HG02943 (cell line): ENCODE results near the gene SMIM9.
"Not testable (repeated sequence)": the region's sequence is repeated elsewhere in the genome, so short reads cannot be mapped to it uniquely, and the experiment has no call there.

Experiments
- ATAC-seq: cut with Tn5 transposase; IDR thresholded peaks from one replicate; pipeline ENCODE4 v1.9.1; 2021; ENCODE audit warnings: mild to moderate bottlenecking, low read depth, moderate library complexity; ENCODE audit not compliant: unreplicated experiment

SMIM9 gene

DNA sequence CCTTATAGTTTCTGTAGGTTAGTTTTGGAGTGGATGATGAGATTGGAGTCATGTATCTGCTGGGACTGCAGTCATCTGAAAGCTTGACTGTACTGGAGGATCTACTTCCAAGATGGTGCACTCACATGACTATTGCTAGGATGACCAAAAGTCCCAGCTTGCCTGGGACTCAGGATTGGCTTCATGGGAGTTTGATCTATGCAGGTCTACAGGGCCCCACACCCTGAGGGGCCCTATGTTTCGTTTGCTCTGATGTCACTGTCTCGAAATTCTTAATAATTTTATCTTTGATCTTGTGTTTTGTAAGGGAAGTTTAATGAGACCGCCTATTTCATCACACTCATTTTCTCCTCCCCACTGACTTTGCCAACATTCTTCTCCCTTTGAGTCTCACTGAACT lies at the start of gene SMIM9:
Gene SMIM9 (minus strand): TSS at position 101 of the 400 bp plus-strand sequence. CDS start 3,806 bp downstream, outside the sequence.
- no peak for ATAC-seq

DNA sequence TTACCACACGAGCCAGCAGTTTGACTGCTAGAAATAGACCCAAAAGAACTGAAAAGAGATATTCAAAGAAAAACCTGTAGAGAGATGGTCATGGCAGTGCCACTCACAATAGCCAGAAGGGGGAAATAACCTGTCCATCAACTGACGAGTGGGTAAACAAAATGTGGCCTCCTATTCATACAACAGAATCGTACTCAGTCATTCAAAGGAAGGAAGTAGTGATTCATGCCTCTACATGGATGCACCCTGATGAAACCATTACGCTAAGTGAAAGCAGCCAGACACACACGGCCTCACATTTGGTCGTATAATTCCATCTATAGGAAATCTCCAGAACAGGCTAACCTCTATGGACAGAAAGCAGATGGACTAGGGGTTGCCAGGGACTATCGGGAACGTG lies 49.6 kb upstream of the SMIM9 start:
- ATAC-seq, result not testable (repeated sequence)

DNA sequence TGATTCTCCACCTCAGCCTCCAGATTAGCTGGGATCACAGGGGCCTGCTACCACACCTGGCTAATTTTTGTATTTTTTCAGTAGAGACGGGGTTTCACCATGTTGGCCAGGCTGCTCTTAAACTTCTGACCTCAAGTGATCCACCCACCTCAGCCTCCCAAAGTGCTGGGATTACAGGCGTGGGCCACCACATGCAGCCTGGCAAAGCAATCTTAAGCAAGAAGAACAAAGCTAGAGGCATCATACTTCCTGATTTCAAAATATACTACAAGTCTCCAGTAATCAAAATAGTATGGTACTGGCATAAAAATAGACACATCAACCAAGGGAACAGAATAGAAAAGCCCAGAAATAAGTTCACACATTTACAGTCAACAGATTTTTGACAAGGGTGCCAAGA lies 38.9 kb upstream of the SMIM9 start:
- no peak for ATAC-seq

DNA sequence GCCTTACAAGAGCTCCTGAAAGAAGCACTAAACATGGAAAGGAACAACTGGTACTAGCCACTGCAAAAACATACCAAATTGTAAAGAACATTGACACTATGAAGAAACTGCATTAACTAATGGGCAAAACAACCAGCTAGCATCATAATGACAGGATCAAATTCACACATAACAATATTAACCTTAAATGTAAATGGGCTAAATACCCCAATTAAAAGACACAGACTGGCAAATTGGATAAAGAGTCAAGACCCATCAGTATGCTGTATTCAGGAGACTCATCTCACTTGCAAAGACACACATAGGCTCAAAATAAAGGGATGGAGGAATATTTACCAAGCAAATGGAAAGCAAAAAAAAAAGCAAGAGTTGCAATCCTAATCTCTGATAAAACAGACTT lies 34.1 kb upstream of the SMIM9 start:
- ATAC-seq, result not testable (repeated sequence)

DNA sequence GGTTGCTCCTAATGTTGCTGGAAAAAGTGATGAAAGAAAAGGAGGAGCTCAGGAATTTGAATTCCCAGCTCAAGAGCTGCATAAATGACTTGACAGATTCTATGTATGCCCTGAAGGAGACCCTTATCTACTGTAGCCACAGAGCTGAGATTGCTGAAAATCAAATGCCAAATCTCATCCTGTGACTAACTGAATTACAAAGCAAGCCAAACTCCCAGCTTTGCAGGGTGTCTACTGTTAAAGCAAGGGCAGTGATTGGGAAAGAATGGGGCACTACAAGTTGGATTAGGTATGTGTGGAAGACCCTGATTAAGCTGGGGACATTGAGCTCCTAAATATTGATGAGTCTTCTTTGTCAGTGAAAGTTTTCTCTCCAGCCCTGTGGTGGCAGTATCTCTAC lies 20.8 kb upstream of the SMIM9 start:
- ATAC-seq, result no peak

DNA sequence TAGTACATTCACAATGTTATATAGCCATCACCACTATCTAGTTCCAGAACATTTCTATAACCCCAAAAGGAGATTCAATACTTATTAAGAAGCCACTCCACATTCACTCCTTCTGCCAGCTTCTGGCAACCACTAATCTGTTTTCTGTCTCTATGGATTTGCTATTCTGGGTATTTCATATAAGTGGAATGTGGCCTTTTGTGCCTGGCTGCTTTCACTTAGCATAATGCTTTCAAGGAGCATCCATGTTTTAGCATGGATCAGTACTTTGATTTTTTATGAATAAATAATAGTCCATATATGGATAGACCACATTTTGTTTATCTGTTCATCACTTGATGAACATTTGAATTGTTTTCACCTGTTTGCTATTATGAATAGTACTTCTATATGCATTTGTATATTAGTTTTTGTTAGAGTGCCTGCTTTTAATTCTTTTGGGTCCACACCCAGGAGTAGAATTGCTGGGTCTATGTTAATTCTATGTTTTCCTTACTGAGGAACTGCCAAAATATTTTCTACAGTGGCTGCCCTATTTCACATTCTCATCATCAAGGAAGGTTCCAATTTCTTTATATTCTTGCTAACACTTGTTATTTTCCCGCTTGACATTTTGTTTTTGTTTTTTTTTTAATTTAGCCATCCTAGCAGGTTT lies 16.6 kb upstream of the SMIM9 start:
- no peak for ATAC-seq

DNA sequence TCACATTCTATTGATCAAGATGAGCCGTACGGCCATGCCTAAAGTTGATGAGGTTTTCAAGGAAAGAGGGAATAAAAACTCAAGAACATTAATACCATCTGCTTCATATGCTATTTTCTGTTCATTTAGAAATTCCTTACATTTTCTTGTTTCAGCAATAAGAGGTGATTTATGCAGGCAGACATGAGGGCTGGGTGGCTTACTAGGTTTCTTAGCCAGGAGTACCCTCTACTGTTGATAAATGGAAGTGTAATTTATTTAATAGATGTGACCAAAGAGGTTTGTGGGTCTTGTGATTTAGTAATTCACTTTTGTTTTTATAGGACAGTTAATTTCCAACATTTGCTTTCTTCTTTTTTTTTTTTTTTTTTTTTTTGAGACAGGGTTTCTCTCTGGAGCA lies 6.4 kb upstream of the SMIM9 start:
- no peak for ATAC-seq

DNA sequence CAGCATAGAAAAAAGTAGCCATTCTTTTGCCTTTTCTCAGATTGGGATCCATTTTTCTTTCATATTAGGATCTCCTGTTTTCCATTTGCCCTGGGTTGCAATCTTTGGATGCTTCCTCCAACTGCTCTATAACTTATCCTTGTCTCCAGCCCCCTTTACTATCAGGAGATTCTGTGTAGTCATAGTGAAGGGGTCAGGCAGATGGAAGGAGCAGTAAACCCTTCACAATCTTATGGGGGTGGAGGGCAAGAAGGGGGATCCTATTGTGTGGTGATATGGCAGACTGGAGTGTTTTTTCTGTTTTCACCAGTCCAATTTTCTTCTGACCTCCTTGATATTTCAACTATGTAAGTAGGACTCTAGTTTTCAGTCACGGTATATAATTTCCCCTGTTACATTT lies 1.7 kb upstream of the SMIM9 start:
- ATAC-seq, result no peak

DNA sequence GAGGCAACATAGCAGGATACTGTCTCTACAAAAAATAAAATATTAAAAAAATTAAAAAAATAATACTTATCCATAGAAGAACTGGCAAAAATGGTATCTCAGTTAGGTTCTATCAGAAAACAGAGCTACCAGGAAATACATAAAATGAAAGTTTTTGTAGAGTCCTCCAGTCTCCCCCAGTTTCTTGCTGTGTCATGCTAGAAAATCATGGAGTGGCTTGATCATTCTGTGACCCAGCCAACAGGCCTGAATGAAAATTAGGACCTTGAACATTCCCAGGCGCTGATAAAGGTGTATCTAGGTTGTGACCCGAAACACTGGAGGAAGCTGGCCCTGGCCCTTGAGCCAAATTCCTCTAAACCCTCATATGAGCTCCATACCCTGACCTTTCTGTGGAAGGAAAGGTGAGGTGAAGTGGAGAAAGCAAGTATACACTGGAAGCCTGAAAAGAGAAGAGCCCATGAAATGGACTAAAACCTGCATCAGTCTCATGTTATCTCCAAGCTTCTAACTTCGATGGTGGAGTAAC lies 652 bp downstream of the SMIM9 start:
- no peak for ATAC-seq

DNA sequence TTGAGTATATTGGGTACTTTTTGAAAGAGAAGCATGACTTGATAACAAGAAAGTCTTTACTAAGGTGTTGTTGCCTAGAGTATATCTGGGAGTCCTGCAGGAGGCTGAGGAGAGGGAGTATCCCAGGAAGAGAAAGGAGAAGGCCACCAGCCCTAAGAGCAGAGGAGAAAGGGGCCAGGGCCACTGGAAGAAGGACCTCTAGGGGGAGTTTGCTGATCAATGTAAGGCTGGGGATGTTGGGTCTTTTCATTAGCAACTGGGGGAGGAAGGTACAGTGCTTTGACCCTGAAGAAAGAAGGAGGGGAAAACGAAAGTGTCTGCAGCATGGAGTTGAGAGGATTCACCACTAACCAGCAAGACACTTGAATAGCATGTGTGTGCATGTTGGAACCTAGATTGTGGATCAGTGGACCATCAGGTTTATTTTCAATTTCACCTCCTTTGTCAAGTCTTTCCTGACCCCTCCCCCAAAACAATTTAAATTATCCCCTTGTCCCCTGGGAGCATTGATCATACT lies 4.5 kb downstream of the SMIM9 start:
- no peak for ATAC-seq

DNA sequence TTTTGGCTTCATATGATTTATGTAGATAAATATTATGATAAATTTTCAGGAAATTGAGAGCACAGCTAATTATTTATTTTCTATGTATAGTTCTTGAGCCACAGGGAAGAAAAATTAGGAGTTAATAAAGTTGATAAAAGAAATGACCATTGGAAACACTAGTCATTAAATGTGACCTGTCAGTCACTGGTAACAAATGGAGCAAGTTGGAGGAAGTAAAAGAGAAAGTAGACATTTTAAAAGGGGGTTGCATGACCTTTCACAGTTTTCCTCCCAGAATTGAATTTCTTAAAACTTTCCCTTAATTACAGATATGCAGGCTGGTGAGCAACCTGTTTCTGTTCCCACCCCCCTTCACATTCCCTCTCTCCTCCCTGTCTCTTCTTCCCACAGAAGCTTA lies 5.3 kb downstream of the SMIM9 start:
- no peak for ATAC-seq

DNA sequence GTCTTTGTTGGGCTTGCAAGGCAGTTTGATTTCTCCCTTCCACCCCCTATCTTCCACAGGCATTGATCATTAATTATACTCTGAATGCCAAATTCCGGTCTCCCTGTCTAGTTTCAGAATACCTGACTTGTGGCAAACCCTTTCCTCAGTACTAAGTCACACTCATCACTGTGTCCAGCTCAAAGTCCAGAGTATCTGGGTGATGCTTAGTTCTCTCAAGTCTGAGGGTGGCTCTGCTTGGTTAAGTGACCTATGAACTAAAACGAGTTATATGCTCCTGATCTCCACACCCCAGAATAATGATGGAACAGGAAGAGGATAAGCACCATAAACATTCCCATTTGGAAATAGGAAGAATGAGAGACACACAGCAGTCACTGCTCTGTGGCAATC lies 6.5 kb downstream of the SMIM9 start:
- ATAC-seq, result peak; percentile 20

DNA sequence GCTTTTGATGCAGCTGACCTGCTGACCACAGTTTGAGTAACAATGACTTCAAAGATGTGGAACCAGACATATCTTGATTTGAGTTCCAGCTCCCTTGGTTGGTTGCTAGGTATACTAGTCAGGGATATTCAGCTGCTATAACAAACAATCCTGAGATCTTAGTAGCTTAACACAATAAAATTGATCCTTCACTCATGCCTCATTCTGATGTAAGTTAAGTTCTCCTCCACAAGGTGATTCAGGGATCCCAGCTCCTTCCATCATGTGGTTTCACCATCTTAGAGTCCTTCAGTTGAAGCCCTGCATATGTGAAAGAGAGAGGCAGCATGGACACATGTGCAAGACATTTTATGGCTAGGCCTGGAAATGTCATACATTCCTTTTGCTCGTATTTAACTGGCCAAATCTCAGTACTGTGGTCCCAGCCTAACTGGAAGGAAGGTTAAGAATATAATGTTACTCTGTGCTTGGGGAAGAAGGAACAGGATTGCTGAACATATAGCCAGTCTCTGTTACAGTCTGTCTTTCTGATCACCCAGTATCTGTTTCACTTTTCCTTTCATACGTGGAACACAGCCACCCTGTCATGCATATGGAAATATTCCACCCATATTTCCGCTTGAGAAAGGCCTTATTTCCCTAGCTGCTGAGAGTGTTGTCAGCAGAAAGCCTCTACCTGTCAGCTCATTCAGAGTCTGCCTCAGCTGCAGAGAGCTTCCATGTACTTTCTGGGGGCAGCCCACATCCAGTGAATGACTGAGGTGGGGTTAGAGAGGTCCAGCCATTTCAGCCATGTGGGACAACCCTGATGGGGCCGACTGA lies 7.1 kb downstream of the SMIM9 start:
- ATAC-seq, result peak; percentile 96

DNA sequence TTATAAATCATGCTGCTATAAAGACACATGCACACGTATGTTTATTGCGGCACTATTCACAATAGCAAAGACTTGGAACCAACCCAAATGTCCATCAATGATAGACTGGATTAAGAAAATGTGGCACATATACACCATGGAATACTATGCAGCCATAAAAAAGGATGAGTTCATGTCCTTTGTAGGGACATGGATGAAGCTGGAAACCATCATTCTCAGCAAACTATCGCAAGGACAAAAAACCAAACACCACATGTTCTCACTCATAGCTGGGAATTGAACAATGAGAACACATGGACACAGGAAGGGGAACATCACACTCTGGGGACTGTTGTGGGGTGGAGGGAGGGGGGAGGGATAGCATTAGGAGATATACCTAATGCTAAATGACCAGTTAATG lies 8.9 kb downstream of the SMIM9 start:
- ATAC-seq, result not testable (repeated sequence)

DNA sequence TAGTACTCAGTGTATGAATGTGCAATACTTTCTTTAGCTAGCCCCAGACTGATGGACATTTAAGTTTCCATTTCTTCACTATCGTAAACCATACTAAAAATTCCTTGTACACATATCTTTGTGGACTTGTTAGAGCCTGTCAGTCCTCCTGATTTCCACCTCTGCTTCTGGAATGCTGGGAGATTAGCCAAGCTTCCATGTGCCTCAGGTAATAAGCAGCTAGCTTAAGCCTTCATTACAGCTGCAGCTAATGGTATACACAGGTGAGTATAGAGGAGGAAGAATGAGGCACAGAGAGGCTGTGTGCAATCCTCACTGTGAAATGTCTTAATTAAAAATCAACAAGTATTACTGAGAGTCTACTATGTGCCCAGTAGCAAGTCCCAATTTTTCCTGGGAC lies 9.8 kb downstream of the SMIM9 start:
- ATAC-seq, result no peak

DNA sequence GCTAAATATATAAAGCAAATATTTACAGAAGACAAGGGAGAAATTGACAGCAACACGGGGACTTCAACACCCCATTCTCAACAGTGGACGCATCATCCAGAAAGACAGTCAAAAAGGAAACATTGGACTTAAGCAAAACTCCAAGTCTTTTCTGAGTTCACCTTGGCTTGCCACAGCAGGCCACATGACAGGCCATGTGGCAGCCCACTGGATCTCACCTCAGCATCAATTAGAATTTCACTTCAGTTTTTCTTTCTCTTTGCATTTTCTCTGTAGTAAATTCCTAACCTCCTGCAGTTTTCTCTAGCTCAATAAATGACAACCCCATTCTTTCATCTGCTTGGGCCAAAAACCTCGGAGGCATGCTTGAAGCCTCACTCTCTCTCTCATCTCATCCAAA lies 12.4 kb downstream of the SMIM9 start:
- ATAC-seq, result no peak

DNA sequence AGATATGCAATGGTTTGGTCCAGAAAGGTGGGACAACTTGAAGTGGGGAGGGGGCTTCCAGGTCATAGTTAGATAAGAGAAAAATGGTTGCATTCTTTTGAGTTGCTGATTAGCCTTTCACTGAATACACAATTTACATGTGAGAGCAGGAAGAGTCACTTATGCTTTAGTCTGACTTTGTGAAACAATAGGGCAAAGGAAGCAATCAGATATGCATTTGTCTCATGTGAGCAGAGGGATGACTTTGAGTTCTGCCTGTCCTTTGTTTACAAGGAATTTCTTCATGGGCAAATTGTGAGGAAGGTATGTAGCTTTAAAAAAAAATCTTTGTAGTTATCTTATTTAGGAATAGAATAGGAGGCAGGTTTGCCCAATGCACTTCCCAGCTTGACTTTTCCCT lies 12.9 kb downstream of the SMIM9 start:
- no peak for ATAC-seq

DNA sequence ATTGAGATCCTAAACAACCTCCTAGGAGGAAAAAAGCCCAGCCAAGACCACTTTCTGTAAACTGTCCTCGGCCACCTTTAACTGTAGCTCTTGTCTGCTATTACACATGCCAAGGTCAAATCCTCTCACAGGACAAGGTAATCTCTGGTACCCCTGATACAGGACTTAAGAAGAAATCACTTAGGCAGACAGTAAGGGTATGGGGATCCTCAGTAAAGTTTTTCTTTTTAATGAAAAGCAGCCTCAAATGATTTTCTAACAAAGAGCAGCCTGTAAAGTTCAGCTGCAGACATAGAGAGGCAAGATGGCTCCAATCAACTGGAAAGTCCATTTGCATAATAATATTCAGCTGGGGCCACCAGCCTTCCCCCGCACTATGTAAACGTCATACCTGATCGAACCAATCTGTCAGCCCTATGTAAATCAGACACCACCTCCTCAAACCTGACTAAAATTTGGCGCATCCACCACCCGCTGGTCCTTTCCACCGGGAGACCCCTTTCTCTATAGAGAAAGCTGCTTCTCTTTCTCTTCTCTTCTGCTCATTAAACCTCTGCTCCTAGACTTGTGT lies 14.6 kb downstream of the SMIM9 start:
- peak; percentile 69 for ATAC-seq

DNA sequence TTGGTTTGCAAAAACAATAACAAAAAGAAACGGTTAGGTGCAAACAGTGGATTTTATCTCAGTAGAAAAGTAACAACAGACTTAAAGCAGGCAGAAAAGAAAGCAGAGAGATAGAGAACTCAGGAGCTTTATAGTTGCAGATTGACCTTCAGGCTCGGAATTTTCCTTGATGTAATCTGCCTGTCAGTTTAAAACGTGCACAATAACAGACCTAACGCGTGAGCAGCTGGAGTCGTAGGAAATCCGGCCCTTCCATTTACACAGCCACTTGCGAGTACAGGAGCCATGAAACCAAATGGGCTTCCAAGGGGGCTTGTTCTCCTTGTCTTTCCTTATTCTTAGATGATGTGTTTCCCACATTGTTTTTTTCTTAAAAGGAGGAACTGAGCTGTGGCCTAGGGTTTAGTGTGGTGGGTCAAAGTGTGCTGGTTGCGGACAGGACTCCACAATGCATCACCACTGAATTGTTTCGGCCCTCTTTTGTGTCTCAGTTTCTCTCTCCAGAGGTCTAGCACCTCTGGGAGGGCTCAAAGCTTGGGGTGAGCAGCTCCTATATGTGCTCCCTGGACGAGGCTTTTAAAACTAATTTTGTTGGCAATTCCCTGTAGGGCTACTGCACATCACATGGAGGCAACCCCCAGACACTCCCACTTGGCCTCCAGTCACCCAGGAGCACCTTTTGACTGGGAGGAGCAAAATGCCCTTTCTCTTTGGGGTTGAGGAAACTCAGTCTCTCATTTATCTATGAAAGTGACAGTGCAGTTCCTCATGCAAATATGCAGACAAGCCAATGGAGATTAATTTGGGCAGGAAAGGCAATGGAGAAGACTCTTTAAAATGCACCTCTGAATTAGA lies 15.3 kb downstream of the SMIM9 start:
- ATAC-seq, result peak; percentile 36

DNA sequence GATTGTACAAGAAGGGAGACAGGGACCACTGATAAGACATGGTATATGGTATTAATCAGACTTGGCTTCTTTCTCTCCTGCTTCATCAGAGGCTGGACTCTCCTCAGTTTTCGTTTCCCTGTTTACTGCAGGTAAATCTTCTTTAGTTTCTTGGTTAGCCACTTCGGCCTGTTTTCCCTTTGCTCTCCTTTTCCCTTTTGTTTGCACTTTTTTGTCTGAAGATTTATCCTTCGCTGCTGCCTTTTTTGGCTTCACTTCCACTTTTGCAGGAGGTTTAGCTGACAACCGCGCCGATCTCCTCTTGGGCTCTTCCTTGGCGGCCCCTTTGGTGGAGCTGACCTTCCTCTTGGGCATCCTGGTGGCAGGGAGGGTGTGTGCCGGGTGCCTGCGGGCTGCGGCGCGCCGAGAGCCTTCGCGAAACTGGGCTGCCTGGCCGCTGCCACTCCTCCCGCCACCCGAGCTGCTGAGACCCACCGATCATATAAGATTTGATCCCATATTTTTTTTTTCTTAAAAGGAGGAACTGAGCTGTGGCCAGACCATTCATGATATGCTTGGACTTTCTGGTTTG lies 17.3 kb downstream of the SMIM9 start:
- not testable (repeated sequence) for ATAC-seq
